ENCODE measurements around the gene NFATC4.

The NFATC4 gene

DNA sequence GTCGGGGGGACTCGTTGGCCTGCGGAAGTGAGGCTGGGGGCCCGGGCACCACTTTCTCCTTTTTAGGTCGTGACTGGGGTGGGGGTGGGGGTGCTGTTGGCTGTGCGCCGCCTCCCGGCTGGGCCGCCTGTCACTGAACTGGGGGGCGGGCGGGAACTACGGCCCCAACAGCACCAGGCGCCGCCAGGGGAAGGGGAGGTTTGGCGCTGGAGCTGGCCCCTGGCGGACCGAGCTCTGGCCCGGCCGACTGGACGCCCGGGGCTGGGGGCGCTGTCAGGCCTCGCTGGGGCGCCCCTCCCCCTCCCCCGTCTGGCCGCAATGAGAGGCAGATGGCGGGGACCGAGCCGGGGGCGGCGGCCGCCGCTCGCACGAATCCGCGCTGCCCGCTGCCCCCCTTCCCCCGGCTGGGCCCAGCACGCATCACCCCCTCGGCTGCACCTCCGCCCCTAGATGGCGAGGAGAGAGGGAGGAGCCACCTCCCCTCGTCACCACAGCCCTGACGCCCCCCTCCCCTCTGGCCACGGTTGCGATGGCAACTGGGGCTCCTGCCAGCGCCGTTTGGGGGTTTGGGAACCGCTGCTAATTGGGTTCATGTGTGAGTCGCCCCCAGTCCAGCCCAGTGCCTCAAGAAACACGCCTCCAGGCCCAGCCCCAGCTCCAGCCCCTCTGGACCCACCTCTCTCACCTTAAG is 723 bp downstream of the NFATC4 start (continued):
- no peak for TF ChIP-seq ZNF529 (tag by site-specific recombination; IDR thresholded peaks at IDR 0.05; ENCODE audit: insufficient replicate concordance)
- no peak for TF ChIP-seq ZNF768 (tag by site-specific recombination; IDR thresholded peaks at IDR 0.05)
- no peak for TF ChIP-seq GLI2 (tag by site-specific recombination; IDR thresholded peaks at IDR 0.05; ENCODE audit: borderline replicate concordance, low read depth)

DNA sequence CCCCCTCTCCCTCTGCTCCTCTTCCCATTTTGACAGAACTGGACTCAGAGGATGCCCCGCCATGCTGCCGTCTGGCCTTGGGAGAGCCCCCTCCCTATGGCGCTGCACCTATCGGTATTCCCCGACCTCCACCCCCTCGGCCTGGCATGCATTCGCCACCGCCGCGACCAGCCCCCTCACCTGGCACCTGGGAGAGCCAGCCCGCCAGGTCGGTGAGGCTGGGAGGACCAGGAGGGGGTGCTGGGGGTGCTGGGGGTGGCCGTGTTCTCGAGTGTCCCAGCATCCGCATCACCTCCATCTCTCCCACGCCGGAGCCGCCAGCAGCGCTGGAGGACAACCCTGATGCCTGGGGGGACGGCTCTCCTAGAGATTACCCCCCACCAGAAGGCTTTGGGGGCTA is 1.5 kb downstream of the NFATC4 start:
- peaks cover 22% of the 10 kb centered on the region for H3K4me1 ChIP-seq (ENCODE audit: control insufficient read depth, insufficient read depth, low read length)
- POLR2A ChIA-PET = no interaction called here

DNA sequence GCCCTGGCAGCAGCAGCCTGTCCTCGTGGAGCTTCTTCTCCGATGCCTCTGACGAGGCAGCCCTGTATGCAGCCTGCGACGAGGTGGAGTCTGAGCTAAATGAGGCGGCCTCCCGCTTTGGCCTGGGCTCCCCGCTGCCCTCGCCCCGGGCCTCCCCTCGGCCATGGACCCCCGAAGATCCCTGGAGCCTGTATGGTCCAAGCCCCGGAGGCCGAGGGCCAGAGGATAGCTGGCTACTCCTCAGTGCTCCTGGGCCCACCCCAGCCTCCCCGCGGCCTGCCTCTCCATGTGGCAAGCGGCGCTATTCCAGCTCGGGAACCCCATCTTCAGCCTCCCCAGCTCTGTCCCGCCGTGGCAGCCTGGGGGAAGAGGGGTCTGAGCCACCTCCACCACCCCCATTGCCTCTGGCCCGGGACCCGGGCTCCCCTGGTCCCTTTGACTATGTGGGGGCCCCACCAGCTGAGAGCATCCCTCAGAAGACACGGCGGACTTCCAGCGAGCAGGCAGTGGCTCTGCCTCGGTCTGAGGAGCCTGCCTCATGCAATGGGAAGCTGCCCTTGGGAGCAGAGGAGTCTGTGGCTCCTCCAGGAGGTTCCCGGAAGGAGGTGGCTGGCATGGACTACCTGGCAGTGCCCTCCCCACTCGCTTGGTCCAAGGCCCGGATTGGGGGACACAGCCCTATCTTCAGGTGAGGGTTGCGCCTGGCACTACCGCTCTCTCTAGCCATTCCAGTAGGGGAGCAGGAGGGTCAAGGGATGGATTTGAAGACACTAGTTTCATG is 2.1 kb downstream of the NFATC4 start:
- no peak for TF ChIP-seq ZNF837 (tag by site-specific recombination; IDR thresholded peaks at IDR 0.05)
- 0 out of 2 replicates have a peak, but pooled peaks have one; percentile 4 for TF ChIP-seq GLIS2 (tag by site-specific recombination; IDR thresholded peaks at IDR 0.05)

More for the DNA sequence above, 1.5 kb downstream of the NFATC4 start:
- Histone ChIP-seq H3K4me3 (ENCODE audit: low read depth, low read length) (no peak overlapping the region), H3K27ac (ENCODE audit: extremely low read depth, low read depth, low read length) (no peak overlapping the region), H3K36me3 (ENCODE audit: control insufficient read depth in 2 of 2, insufficient read depth in 1 of 2, low read length in 2 of 2) (peaks cover 0 to 46% of the 10 kb centered on the region in 2 experiments; a peak in 2 of 3 replicates), H3K9me3 (ENCODE audit: control insufficient read depth, insufficient read depth, low read depth, low read length) (no peaks in the 10 kb centered on the region)
- CTCF ChIA-PET = no interaction called here
- TF ChIP-seq GLIS2 (tag by site-specific recombination; IDR thresholded peaks at IDR 0.05) (0 out of 2 replicates have a peak, but pooled peaks have one; percentile 10), GLIS1 (tag by site-specific recombination; IDR thresholded peaks at IDR 0.05) (no peak)

DNA sequence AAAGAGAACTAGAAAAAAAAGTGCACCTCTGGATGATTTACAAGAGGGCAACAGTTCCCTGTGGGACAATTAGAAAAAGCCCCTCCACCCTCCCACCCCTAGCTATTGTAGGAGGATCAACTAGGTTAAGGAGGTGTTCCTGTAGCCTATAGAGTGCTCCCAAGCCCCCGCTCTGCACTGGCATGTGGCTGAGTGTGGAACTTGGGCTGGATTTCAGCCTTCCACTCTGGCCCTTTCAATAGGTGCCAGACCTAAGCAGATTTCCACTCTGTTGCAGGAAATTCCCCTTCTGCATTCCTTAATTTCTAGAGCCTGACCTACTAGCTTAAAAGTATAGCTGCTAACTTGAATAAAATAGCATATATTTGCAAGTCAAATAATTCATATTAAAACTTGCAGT is 2.8 kb downstream of the NFATC4 start:
- Histone ChIP-seq H3K9me3 (ENCODE audit: control insufficient read depth, insufficient read depth, low read depth, low read length) (no peaks in the 10 kb centered on the region), H3K4me1 (ENCODE audit: control insufficient read depth, insufficient read depth, low read length) (peaks cover 18% of the 10 kb centered on the region), H3K27ac (ENCODE audit: extremely low read depth, low read depth, low read length) (no peak overlapping the region), H3K4me3 (ENCODE audit: low read depth, low read length) (no peak overlapping the region), H3K36me3 (ENCODE audit: control insufficient read depth in 2 of 2, insufficient read depth in 1 of 2, low read length in 2 of 2) (peaks cover 0 to 59% of the 10 kb centered on the region in 2 experiments; a peak in 2 of 3 replicates)
- ChIA-PET POLR2A (interaction anchor here (3.3 kb wide), 1 partner anchor 60 kb away, joined by 22 read pairs; the partner anchor contains the start of genes CBLN3 and KHNYN), CTCF (interaction anchor here (0.7 to 4.3 kb wide), 7 partner anchors 19 to 1295 kb away, joined by 3 to 29 read pairs (median 3); partner anchors contain the start of genes CBLN3 and KHNYN)
- no peak for TF ChIP-seq IKZF3 (tag by site-specific recombination; IDR thresholded peaks at IDR 0.05)
- no peak for TF ChIP-seq ZNF48 (tag by site-specific recombination; IDR thresholded peaks at IDR 0.05)
- TF ChIP-seq ZNF311 (tag by site-specific recombination; IDR thresholded peaks at IDR 0.05; ENCODE audit: borderline replicate concordance) = no peak
- TF ChIP-seq ZNF843 (tag by site-specific recombination; IDR thresholded peaks at IDR 0.05) = no peak
- TF ChIP-seq ZNF624 (tag by site-specific recombination; IDR thresholded peaks at IDR 0.05) = no peak
- TF ChIP-seq ZNF501 (tag by site-specific recombination; IDR thresholded peaks at IDR 0.05) = no peak
- no peak for TF ChIP-seq OVOL3 (tag by site-specific recombination; IDR thresholded peaks at IDR 0.05)
- TF ChIP-seq, protein P1, sequence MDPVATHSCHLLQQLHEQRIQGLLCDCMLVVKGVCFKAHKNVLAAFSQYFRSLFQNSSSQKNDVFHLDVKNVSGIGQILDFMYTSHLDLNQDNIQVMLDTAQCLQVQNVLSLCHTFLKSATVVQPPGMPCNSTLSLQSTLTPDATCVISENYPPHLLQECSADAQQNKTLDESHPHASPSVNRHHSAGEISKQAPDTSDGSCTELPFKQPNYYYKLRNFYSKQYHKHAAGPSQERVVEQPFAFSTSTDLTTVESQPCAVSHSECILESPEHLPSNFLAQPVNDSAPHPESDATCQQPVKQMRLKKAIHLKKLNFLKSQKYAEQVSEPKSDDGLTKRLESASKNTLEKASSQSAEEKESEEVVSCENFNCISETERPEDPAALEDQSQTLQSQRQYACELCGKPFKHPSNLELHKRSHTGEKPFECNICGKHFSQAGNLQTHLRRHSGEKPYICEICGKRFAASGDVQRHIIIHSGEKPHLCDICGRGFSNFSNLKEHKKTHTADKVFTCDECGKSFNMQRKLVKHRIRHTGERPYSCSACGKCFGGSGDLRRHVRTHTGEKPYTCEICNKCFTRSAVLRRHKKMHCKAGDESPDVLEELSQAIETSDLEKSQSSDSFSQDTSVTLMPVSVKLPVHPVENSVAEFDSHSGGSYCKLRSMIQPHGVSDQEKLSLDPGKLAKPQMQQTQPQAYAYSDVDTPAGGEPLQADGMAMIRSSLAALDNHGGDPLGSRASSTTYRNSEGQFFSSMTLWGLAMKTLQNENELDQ (tag by site-specific recombination; IDR thresholded peaks at IDR 0.05; ENCODE audit: low read depth) = no peak

More for the DNA sequence above, 2.1 kb downstream of the NFATC4 start:
- Histone ChIP-seq H3K36me3 (ENCODE audit: control insufficient read depth in 2 of 2, insufficient read depth in 1 of 2, low read length in 2 of 2) (peaks cover 0 to 52% of the 10 kb centered on the region in 2 experiments; a peak in 2 of 3 replicates), H3K4me1 (ENCODE audit: control insufficient read depth, insufficient read depth, low read length) (peaks cover 21% of the 10 kb centered on the region), H3K4me3 (ENCODE audit: low read depth, low read length) (no peak overlapping the region), H3K27ac (ENCODE audit: extremely low read depth, low read depth, low read length) (no peak overlapping the region), H3K9me3 (ENCODE audit: control insufficient read depth, insufficient read depth, low read depth, low read length) (no peaks in the 10 kb centered on the region)
- ChIA-PET CTCF (interaction anchor here (0.9 to 4.3 kb wide), 5 partner anchors 19 to 67 kb away, joined by 3 to 29 read pairs (median 4); partner anchors contain the start of genes CBLN3 and KHNYN), POLR2A (interaction anchor here (3.3 kb wide), 1 partner anchor 61 kb away, joined by 22 read pairs; the partner anchor contains the start of genes CBLN3 and KHNYN)

All from HEK293 (cell line).